ENCODE data around the gene CD300LF.

CD300LF gene

GRCh38 chr17:74682471-74683190, 30.1 kb downstream of the CD300LF start:
- DNase-seq, result no peak

GRCh38 chr17:74682028-74682427, 30.7 kb downstream of the CD300LF start:
- DNase-seq, result no peak

GRCh38 chr17:74680941-74681340, 31.8 kb downstream of the CD300LF start:
- no peak for DNase-seq

GRCh38 chr17:74680213-74680612, 32.5 kb downstream of the CD300LF start:
- DNase-seq, result no peak

GRCh38 chr17:74679374-74679773, 33.3 kb downstream of the CD300LF start:
- no peak for DNase-seq

GRCh38 chr17:74678541-74678940, 34.2 kb downstream of the CD300LF start:
- no peak for DNase-seq

GRCh38 chr17:74677558-74678466, 34.9 kb downstream of the CD300LF start:
- no peak for DNase-seq

- DNase-seq, result no peak
These were observed 41.5 kb downstream of the CD300LF start for GRCh38 chr17:74671031-74671771.

- DNase-seq, result no peak
These were observed 42.4 kb downstream of the CD300LF start for GRCh38 chr17:74670329-74670728.

GRCh38 chr17:74663561-74663960, 49.2 kb downstream of the CD300LF start:
- no peak for DNase-seq

- no peak for DNase-seq
These were observed 52.8 kb downstream of the CD300LF start for GRCh38 chr17:74659889-74660288.

- no peak for DNase-seq
These were observed 54.1 kb downstream of the CD300LF start for GRCh38 chr17:74658620-74659019.

- no peak for DNase-seq
These were observed 58.0 kb downstream of the CD300LF start for GRCh38 chr17:74654742-74655141.

- DNase-seq, result no peak
These were observed 60.7 kb downstream of the CD300LF start for GRCh38 chr17:74652020-74652419.

- DNase-seq, result no peak
These were observed 62.8 kb downstream of the CD300LF start for GRCh38 chr17:74649909-74650308.

GRCh38 chr17:74647871-74648672, 64.7 kb downstream of the CD300LF start:
- DNase-seq, result no peak

- DNase-seq, result no peak
These were observed 66.5 kb downstream of the CD300LF start for GRCh38 chr17:74646231-74646630.

GRCh38 chr17:74645010-74645409, 67.7 kb downstream of the CD300LF start:
- DNase-seq, result no peak

- DNase-seq, result no peak
These were observed 68.3 kb downstream of the CD300LF start for GRCh38 chr17:74644419-74644818.

All from NCI-H1417 treated with DMSO at 0.1 percent for 48 hours (cell line).